ENCODE results near the gene FBF1. TPM values are rescaled to one million over a fixed set of nuclear protein-coding genes. Genes with fewer than 3 reads are reported as not detected.

FBF1 gene
- total and polyA plus RNA-seq, 2 of the 8 experiments (the other 6 are each of a cell fraction or from before 2014, with no cell fraction given), result 8.1 to 13.1 TPM

- no peak for FAIRE-seq
Observed at GRCh38 chr17:75925103-75925502, 15.7 kb downstream of the FBF1 start.

More at GRCh38 chr17:75925103-75925502, 15.7 kb downstream of the FBF1 start:
- Histone ChIP-seq H3K23ac (ENCODE audit: insufficient read length) (no peak overlapping the region), H3K9ac (replicated peaks in 1 of 4; ENCODE audit: extremely low read depth in 1 of 4, low read depth in 3 of 4, low read length in 3 of 4) (no peak overlapping the region), H3K14ac (ENCODE audit: insufficient read length) (no peak overlapping the region), H3K27ac (ENCODE audit: low read depth, low read length) (no peak overlapping the region), H3K18ac (ENCODE audit: extremely low read depth, low read length) (no peak overlapping the region), H3K4me2 (ENCODE audit: insufficient read depth in 1 of 2, low read depth in 2 of 2, low read length in 2 of 2) (no peak overlapping the region), H4K5ac (ENCODE audit: insufficient read length, low read depth, low read length) (no peak overlapping the region), H3K36me3 (ENCODE audit: control insufficient read depth in 2 of 4, insufficient read depth in 4 of 4, low read length in 3 of 4) (peaks cover 0 to 8% (median 6%) of the 10 kb centered on the region in 4 experiments; a peak in 2 of 8 replicates), H3K56ac (replicated peaks; ENCODE audit: insufficient read length, low read depth, low read length) (no peak overlapping the region), H3K4ac (replicated peaks; ENCODE audit: insufficient read length, low read depth, low read length) (no peak overlapping the region), H2AFZ (ENCODE audit: low read length) (no peak overlapping the region), H4K20me1 (replicated peaks in 1 of 2; ENCODE audit: control insufficient read depth in 1 of 2, insufficient read depth in 2 of 2, low read length in 2 of 2) (no peaks in the 10 kb centered on the region), H3K23me2 (ENCODE audit: low read depth, low read length) (no peaks in the 10 kb centered on the region), H3K4me1 (replicated peaks in 1 of 4; ENCODE audit: control insufficient read depth in 3 of 4, insufficient read depth in 4 of 4, low read length in 3 of 4) (no peaks in the 10 kb centered on the region), H2BK12ac (ENCODE audit: low read depth, low read length) (no peak overlapping the region), H3K27me3 (replicated peaks in 1 of 4; ENCODE audit: control insufficient read depth in 3 of 4, extremely low read depth in 1 of 4, insufficient read depth in 3 of 4, low read length in 3 of 4) (no peaks in the 10 kb centered on the region), H3K79me1 (ENCODE audit: low read depth, low read length) (no peaks in the 10 kb centered on the region), H4K91ac (replicated peaks; ENCODE audit: insufficient read length, low read length) (no peak overlapping the region), H2BK120ac (replicated peaks; ENCODE audit: low read depth, low read length) (no peak overlapping the region), H4K8ac (ENCODE audit: extremely low read depth, insufficient read depth, low read length) (no peak overlapping the region; the same call in 1 of the 2 replicates), H2BK5ac (ENCODE audit: low read depth, low read length) (no peak overlapping the region), H2BK15ac (ENCODE audit: low read length) (no peak overlapping the region), H3K79me2 (ENCODE audit: control insufficient read depth in 1 of 2, insufficient read depth in 2 of 2, low read length in 2 of 2) (no peaks in the 10 kb centered on the region), H2BK20ac (ENCODE audit: low read length) (no peak overlapping the region), H3K9me3 (ENCODE audit: insufficient read depth in 2 of 2, low read depth in 1 of 2, low read length in 1 of 2) (no peaks in the 10 kb centered on the region), H2AK5ac (ENCODE audit: low read depth, low read length) (no peak overlapping the region), H3K4me3 (ENCODE audit: extremely low read depth in 1 of 4, insufficient read depth in 2 of 4, low read depth in 3 of 4, low read length in 4 of 4) (no peak overlapping the region)
- TF ChIP-seq RAD21 (IDR thresholded peaks at IDR 0.05 in 1 of 2, conservative IDR thresholded peaks at IDR 0.05 in 1 of 2; ENCODE audit: low read depth in 2 of 2, low read length in 2 of 2), result no peak
- no peak for TF ChIP-seq POLR2AphosphoS5 (IDR thresholded peaks at IDR 0.05; ENCODE audit: low read depth, low read length)
- no peak for TF ChIP-seq POLR2A (IDR thresholded peaks at IDR 0.05; ENCODE audit: control extremely low read depth in 1 of 2, low read depth in 2 of 2, low read length in 2 of 2)
- TF ChIP-seq CHD1 (IDR thresholded peaks at IDR 0.05; ENCODE audit: low read depth, low read length), result no peak
- TF ChIP-seq SIN3A (conservative IDR thresholded peaks at IDR 0.05 in 1 of 2, IDR thresholded peaks at IDR 0.05 in 1 of 2; ENCODE audit: low read depth in 1 of 2, low read length in 2 of 2), result no peak
- no peak for TF ChIP-seq TAF7 (optimal IDR thresholded peaks at IDR 0.05; ENCODE audit: borderline replicate concordance, low read depth, low read length)
- TF ChIP-seq BACH1 (IDR thresholded peaks at IDR 0.05; ENCODE audit: low read length), result no peak
- WGBS, 2 experiments (ENCODE audit: extremely low coverage in 1 of 2, insufficient coverage in 1 of 2, insufficient read length in 1 of 2, insufficient replicate concordance in 2 of 2, low coverage in 1 of 2, low lambda C conversion rate in 2 of 2, missing lambda C conversion rate in 1 of 2), result 88% methylated on average over 11 of the region's 11 CpGs; no CpG with 5 or more reads in 1 of the 2 experiments
- DNase-seq (ENCODE audit: low read depth in 1 of 2, low spot score in 2 of 2), result no peak
- POLR2A ChIA-PET (ENCODE audit: partially characterized antibody), result interaction anchor here (1.1 to 1.3 kb wide), 2 partner anchors 11 to 21 kb away, joined by 3 to 5 read pairs; partner anchors contain the start of gene MRPL38
- CTCF ChIA-PET (ENCODE audit: partially characterized antibody), result interaction anchor here (0.7 to 51.3 kb wide), 9 partner anchors 9 to 84 kb away, joined by 3 to 885 read pairs (median 4); partner anchors contain the start of genes CDK3 and MRPL38
